AG09309 (cell line): Measurements from ENCODE around the gene ANXA2.
A peak's percentile ranks its signal among the peaks of the same experiment; 100 is the strongest.
"Not testable (repeated sequence)": the region's sequence is repeated elsewhere in the genome, so short reads cannot be mapped to it uniquely, and the experiment has no call there.

Experiments used
- DNase-seq: peaks from one replicate; pipeline ENCODE4 v3.0.0-alpha.2; 2010; ENCODE audit warnings: low read depth
- H3K4me3 ChIP-seq: 2 replicates; pipeline ENCODE4 v1.5.1; 2011; ENCODE audit warnings: mild to moderate bottlenecking, low read depth, low read length, moderate library complexity; ENCODE audit not compliant: control insufficient read depth
- CTCF ChIP-seq: IDR thresholded peaks from 2 replicates; pipeline ENCODE4 v1.5.1; 2011; ENCODE audit warnings: mild to moderate bottlenecking, low read depth, low read length, inconsistent platforms; ENCODE audit not compliant: insufficient read depth, control insufficient read depth; ENCODE audit errors: missing control alignments

Gene ANXA2

GRCh38 chr15:60405399-60405798 is 7.6 kb upstream of the ANXA2 start:
- no peak overlapping the region for H3K4me3 ChIP-seq
- no peak for DNase-seq
- TF ChIP-seq CTCF: no peak

GRCh38 chr15:60404351-60404750 is 6.6 kb upstream of the ANXA2 start:
- H3K4me3 ChIP-seq, DNase-seq: not testable (repeated sequence)

GRCh38 chr15:60400944-60401343 is 3.2 kb upstream of the ANXA2 start:
- no peak overlapping the region for H3K4me3 ChIP-seq
- DNase-seq: no peak
- no peak for TF ChIP-seq CTCF

- no peak overlapping the region for H3K4me3 ChIP-seq
- no peak for TF ChIP-seq CTCF
- DNase-seq: no peak
Observed at GRCh38 chr15:60399931-60400330, 2.1 kb upstream of the ANXA2 start.

GRCh38 chr15:60399246-60399915 is 1.6 kb upstream of the ANXA2 start:
- no peak for DNase-seq
- TF ChIP-seq CTCF: no peak
- peak overlapping the region; percentile 3; the same call in 1 of the 2 replicates for H3K4me3 ChIP-seq

- peak overlapping the region; percentile 90 for H3K4me3 ChIP-seq
- DNase-seq: no peak
- TF ChIP-seq CTCF: no peak
Observed at GRCh38 chr15:60396958-60397771, 621 bp downstream of the ANXA2 start.

- H3K4me3 ChIP-seq: peak overlapping the region; percentile 90
- TF ChIP-seq CTCF: no peak
- DNase-seq: no peak
Observed at GRCh38 chr15:60396560-60396957, 1.2 kb downstream of the ANXA2 start.
